ENCODE measurements around the gene UCKL1.

- TF ChIP-seq POLR2A (IDR thresholded peaks at IDR 0.05): peak; percentile 38 to 68
- TF ChIP-seq, protein P1, sequence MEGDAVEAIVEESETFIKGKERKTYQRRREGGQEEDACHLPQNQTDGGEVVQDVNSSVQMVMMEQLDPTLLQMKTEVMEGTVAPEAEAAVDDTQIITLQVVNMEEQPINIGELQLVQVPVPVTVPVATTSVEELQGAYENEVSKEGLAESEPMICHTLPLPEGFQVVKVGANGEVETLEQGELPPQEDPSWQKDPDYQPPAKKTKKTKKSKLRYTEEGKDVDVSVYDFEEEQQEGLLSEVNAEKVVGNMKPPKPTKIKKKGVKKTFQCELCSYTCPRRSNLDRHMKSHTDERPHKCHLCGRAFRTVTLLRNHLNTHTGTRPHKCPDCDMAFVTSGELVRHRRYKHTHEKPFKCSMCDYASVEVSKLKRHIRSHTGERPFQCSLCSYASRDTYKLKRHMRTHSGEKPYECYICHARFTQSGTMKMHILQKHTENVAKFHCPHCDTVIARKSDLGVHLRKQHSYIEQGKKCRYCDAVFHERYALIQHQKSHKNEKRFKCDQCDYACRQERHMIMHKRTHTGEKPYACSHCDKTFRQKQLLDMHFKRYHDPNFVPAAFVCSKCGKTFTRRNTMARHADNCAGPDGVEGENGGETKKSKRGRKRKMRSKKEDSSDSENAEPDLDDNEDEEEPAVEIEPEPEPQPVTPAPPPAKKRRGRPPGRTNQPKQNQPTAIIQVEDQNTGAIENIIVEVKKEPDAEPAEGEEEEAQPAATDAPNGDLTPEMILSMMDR (IDR thresholded peaks at IDR 0.05): no peak
These were observed 61.6 kb downstream of the UCKL1 start, which contains the start of gene DNAJC5 for GRCh38 chr20:63894358-63895201.
